LNCAP (cell line): ENCODE measurements around the gene EEFSEC.

Experiments used
- CTCF ChIP-seq: fragments of 450-650 bp; IDR thresholded peaks from 2 replicates; pipeline ENCODE4 v1.5.1; 2017; ENCODE audit warnings: mild to moderate bottlenecking

Gene EEFSEC

DNA sequence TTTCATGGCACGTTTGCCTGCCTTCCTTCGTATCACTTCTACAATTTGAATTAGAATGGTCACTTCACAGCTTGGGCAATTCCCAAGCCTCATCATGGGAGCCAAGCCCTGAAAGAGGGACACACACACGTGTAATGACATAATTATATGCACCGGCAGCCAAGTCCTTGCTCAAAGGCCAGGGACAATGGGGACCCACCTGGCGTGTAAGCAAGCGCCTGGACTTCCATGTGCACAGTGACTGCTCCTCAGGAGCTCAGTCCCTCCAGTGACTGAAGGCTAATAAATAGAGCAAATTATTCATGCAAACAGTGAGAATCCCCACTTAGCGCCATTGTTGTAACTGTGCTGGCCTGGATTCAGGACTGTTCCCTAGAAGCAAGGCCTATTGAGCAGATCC lies 198.3 kb downstream of the EEFSEC start:
- TF ChIP-seq CTCF, result no peak

DNA sequence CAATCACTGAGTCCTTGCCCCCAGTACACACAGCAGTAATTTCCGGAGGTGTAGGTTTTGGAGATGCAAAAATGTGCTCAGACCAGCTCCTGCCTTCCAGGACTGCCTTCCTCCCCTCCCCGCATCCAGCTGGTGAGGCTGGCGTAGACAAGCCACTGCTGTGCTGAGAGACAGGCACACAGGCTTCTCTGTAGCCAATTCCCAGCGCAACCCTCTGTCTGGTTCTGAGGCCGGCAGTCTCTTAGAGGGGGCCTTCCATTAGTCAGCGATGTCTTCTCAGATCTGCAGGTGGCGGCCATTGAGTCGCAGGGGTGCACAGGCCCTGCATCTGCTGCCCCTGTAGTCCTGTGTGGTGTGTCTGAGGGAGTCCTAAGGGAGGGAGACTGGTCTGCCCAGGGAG lies 199.0 kb downstream of the EEFSEC start:
- no peak for TF ChIP-seq CTCF

DNA sequence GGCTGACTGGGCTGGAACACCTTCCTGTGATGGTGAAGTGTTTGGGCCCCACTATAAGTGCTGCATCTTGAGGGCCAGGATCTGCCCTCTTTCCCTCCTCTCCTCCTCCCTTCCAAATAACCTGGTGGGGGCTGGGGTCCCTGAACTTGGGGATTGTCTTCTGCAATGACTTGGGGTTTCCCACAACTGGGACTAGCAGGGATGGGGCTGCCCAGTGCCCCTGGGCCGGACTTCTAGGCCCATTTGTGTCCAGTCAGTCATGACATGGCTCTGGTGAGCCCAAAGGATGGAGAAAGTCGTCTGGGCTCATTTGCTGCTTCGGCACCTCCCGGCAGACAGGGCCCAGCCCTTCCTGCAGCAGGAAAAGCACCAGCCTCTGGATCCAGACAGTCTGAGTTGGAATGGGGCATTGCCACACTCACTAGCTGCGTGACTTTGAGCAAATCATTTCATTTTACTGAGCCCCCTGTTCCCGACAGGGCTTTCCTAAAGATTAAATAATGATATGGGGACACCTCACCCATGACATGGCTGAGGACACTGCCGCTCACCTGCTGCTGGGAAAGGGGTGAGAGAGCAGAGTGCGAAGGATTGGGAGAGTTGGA lies 200.2 kb downstream of the EEFSEC start:
- TF ChIP-seq CTCF, result no peak

DNA sequence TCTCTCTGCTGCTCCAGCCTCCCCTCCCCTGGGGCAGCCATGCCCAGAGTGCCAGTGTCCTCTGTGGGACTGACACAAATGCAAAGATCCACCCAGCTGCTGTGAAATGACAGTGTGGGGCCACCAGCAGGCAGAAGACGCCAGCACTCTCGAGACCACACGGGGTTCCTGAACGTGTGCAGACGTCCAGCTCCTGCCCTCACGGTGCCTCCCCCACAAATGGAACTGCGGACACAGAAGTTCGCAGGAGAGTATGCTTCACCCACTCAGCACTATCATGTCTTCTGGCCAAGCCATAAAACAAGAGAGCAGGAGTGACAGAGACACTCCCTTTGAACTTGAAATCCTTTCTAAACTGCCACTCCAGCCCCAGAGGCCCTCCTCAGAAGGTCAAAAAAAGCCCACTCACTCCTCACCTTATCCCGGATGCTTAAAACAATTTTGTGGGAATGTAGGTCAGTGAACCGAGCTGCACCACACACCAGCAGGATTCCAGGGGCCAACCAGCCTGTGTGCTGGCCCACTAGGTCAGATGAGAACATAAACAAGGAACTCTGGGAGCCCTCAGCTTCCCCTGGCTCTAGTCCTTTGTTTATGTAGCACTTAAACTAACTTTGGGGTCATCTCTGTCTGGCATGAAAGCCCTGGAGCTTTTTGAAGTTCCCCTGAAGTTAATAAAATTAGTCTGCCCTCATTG lies 200.9 kb downstream of the EEFSEC start:
- no peak for TF ChIP-seq CTCF

DNA sequence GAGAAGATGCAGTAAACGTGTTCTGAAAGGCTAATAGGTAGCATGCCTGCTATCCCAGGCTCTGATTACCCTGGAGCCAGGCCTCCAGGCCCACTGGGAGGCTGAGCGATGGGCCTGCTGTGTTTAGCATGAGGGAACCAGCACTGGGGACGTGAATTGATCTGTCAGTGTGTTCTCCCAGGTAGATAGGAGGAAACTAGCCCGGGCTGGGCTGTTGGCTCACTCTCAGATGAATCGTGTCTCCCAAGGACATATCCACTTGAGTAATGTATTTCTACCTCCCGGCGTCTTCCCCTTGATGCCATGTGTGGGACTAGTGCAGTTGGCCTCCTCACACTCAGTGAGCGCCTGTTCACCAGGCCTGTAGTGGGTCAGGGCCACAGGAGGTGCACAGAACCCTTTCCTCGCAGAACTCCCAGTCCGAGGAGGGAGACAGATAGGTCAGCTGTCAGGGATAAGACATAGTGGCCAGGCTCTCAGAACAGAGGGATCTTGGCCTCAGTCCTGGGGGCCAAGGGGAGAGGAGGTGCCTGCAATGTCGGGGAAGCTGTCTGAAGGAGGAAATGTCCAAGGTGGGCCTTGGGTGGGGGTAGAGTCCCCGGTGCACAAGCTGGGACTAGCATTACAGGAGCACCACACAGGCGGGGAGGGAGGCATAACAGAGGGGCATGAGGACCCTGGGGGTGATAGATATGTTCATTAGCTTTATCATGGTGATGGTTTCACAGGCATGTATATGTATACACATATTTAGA lies 201.7 kb downstream of the EEFSEC start:
- no peak for TF ChIP-seq CTCF

DNA sequence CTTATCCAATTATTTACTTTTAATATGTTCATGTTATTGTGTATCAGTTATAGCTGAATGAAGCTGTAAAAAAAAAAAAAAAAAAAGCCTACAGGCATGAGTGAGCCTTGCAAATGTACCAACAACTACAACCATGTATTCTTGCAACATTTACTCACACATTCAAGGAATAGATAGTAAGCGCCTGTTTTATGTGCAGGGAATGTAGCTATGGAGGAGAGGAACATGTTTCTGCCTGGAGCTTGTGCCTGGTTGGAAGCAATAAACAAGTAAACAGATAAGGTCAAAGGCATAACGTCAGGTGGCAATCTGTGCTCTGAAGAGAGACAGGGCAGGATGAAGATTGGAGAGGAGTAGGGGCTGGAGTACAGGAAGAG lies 202.2 kb downstream of the EEFSEC start:
- TF ChIP-seq CTCF, result no peak

GRCh38 chr3:128356822-128357221 lies 203.5 kb downstream of the EEFSEC start:
- TF ChIP-seq CTCF, result no peak
